ENCODE results near the gene SPEF1.

- no peak for TF ChIP-seq CTCF (CRISPR knock-in tag; IDR thresholded peaks at IDR 0.05)
- no peak for TF ChIP-seq SMC3 (IDR thresholded peaks at IDR 0.05; ENCODE audit: low read length)
- no peak for TF ChIP-seq ZBTB7A (CRISPR knock-in tag; IDR thresholded peaks at IDR 0.05)
- no peak for TF ChIP-seq MBD4 (IDR thresholded peaks at IDR 0.05; ENCODE audit: borderline replicate concordance, low read length)
- TF ChIP-seq HOXA9 (CRISPR knock-in tag; IDR thresholded peaks at IDR 0.05; ENCODE audit: borderline replicate concordance): no peak
- no peak for TF ChIP-seq TCF12 (IDR thresholded peaks at IDR 0.05)
- no peak for TF ChIP-seq TCF12 (CRISPR knock-in tag; IDR thresholded peaks at IDR 0.05)
- TF ChIP-seq HNF4A (CRISPR knock-in tag; IDR thresholded peaks at IDR 0.05): no peak
- no peak for TF ChIP-seq ZBTB25 (CRISPR knock-in tag; IDR thresholded peaks at IDR 0.05)
- no peak for TF ChIP-seq ZNF263 (CRISPR knock-in tag; IDR thresholded peaks at IDR 0.05)
Measured at GRCh38 chr20:3803854-3804253, 22.6 kb upstream of the SPEF1 start.
